ENCODE data around the gene KIF5A. TPM values are rescaled to one million over a fixed set of nuclear protein-coding genes. Genes with fewer than 3 reads are reported as not detected.
"Not testable (repeated sequence)": the region's sequence is repeated elsewhere in the genome, so short reads cannot be mapped to it uniquely, and the experiment has no call there.

KIF5A gene
- polyA plus RNA-seq (ENCODE audit: insufficient read length): 0.03 TPM

DNA sequence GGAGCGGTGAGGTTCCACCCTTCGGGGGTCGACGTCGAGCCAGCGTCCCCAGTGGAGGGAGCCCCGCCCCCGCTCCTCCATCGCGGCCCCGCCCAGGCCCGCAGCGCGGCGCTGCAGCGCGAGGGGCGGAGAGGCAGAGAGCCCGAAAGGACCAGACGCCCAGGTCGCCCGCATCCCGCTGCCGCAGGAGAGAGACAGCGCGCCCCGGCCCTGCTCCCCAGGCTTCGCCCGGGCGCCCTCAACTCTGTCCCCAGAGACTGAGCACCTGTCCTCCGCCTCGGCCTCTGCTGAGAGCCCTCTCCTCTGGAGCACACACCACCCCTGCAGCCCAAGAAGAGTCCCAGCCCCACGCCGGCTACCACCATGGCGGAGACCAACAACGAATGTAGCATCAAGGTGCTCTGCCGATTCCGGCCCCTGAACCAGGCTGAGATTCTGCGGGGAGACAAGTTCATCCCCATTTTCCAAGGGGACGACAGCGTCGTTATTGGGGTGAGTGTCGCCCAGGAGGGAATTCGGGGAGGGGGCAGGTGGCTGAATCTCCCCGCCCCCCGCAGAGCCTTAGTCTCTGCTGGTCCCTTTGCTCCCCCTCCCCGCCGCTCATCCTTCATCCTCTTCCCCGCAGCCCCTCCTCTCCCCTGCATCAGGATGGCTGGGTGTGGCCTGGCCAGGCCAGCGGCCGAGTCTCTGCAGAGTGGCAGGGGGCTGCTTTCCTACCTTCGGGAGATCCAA, at the start of gene KIF5A:
Gene KIF5A (plus strand): TSS at position 136 of the 732 bp plus-strand sequence. CDS start 228 bp downstream, at position 364.
- no peak for DNase-seq (ENCODE audit: low read depth)

DNA sequence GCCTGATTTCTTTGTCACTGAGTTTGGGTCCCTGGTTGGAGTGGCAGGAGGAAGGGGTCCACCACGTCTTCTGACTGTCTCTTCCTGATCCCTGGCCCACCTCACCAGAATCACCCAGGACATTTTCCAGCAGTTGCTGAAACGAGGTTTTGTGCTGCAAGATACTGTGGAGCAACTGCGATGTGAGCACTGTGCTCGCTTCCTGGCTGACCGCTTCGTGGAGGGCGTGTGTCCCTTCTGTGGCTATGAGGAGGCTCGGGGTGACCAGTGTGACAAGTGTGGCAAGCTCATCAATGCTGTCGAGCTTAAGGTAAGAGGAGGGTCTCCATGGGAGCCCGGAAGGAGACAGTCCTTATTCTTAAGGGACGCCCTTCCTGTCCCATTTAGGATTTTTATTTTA, 49.6 kb upstream of the KIF5A start:
- no peak for DNase-seq (ENCODE audit: low read depth)

DNA sequence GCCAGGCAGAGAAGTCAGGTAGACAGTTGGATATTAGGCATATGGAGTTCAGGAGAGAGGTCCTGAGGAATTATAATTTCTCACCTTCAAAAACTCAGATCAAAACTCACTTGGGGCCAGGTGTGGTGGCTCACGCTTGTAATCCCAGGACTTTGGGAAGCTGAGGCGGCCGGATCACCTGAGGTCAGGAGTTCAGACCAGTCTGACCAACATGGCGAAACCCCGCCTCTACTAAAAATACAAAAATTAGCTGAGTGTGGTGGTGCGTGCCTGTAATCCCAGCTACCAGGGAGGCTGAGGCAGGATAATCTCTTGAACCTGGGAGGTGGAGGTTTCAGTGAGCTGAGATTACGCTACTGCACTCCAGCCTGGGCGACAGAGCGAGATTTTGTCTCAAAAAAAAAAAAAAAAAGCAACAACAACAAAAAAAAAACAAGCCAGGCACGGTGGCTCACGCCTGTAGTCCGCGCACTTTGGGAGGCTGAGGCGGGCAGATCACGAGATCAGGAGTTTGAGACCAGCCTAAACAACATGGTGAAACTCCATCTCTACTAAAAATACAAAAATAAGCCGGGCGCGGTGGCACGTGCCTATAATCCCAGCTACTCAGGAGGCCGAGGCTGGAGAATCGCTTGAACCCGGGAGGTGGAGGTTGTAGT, 47.4 kb upstream of the KIF5A start:
- not testable (repeated sequence) for DNase-seq (ENCODE audit: low read depth)

DNA sequence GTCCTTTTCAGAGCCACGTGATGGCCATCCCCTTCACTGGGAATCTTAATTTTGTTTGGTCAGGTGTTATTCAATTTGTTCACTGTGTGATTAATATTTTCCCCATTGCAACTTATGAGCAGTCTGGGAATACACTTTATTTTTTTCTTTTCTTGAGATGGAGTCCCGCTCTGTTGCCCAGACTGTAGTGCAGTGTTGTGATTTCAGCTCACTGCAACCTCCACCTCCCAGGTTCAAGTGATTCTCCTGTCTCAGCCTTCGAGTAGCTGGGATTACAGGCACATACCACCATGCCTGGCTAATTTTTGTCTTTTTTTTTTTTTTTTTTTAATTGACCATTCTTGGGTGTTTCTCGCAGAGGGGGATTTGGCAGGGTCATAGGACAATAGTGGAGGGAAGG, 43.3 kb upstream of the KIF5A start:
- not testable (repeated sequence) for DNase-seq (ENCODE audit: low read depth)

DNA sequence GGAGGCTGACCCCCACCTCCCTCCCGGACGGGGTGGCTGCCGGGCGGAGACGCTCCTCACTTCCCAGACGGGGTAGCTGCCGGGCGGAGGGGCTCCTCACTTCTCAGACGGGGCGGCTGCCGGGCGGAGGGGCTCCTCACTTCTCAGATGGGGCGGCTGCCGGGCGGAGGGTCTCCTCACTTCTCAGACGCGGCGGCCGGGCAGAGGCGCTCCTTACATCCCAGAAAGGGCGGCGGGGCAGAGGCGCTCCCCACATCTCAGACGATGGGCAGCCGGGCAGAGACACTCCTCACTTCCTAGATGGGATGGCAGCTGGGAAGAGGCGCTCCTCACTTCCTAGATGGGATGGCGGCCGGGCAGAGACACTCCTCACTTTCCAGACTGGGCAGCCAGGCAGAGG, 42.0 kb upstream of the KIF5A start:
- DNase-seq (ENCODE audit: low read depth): not testable (repeated sequence)

DNA sequence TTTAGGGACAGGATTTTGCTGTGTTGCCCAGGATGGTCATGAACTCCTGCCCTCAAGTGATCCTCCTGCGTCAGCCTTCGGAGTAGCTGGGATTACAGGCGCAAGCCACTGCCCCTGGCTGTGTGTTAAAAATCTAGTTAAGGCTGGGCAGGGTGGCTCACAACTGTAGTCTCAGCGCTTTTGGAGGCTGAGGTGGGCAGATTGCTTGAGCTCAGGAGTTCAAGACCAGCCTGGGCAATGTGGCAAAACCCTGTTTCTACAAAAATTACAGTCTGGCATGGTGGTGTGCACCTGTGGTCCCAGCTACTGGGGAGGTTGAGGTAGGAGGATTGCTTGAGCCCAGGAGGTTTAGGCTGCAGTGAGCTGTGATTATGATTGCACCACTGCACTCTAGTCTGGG, 38.7 kb upstream of the KIF5A start:
- DNase-seq (ENCODE audit: low read depth): no peak

DNA sequence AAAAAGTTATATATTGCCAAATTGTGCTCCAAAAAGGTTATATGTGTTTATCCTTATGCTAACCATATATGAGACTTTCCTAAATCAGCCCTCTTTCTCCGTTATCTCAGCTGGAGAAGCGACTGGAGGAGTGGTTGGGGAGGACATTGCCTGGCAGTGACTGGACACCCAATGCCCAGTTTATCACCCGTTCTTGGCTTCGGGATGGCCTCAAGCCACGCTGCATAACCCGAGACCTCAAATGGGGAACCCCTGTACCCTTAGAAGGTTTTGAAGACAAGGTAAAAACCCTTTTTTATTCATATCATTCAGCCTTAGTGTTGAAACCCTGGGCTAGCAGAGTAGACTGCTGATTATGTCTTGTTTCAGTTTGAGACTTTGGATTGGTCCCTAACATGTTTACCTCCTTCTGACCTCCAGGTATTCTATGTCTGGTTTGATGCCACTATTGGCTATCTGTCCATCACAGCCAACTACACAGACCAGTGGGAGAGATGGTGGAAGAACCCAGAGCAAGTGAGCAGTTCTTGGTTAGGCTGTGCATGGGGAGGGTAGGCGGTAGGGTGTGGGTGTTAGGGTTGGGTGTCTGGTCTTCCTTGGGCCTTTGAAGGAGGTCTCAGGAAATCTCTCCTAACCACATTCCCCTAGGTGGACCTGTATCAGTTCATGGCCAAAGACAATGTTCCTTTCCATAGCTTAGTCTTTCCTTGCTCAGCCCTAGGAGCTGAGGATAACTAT, 38.1 kb upstream of the KIF5A start:
- no peak for DNase-seq (ENCODE audit: low read depth)

DNA sequence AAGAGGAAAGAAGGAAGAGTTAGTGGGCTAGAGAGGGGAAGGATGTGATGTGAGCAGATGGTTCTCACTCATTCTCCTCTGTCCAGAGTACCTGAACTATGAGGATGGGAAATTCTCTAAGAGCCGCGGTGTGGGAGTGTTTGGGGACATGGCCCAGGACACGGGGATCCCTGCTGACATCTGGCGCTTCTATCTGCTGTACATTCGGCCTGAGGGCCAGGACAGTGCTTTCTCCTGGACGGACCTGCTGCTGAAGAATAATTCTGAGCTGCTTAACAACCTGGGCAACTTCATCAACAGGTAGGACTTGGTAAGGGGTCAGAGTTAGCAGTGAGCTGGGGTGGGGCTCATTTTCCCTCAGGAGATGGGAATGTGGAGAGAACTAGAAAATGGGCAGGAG, 37.2 kb upstream of the KIF5A start:
- DNase-seq (ENCODE audit: low read depth): no peak

DNA sequence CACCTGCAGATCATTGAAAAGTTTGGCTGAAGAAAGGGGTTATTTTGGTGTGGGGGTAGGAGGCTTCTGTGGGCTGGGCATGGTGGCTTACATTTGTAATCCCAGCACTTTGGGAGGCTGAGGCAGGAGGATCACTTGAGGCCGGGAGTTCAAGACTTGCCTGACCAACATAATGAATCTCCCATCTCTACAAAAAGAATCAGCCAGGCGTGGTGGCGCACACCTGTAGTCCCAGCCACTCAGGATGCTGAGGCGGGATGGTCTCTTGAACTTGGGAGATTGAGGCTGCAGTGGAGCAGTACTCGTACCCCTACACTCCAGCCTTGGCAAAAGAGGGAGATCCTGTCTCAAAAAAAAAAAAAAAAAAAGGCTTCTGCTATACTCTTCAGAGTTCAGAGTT, 36.6 kb upstream of the KIF5A start:
- DNase-seq (ENCODE audit: low read depth): no peak

DNA sequence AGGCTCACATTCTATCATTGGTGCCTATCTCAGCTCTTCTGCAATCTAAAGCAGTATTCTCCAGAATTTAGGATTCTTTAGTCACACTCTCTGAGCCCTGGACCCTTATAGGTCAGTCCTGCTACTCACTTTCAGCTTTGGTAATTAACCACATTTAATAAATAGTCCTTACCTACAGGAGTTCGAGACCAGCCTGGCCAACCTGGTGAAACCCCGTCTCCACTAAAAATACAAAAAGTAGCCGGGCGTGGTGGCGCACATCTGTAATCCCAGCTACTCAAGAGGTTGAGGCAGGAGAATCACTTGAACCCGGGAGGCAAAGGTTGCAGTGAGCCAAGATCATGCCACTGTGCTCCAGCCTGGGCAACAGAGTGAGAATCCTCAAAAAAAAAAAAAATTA, 36.2 kb upstream of the KIF5A start:
- DNase-seq (ENCODE audit: low read depth): not testable (repeated sequence)

DNA sequence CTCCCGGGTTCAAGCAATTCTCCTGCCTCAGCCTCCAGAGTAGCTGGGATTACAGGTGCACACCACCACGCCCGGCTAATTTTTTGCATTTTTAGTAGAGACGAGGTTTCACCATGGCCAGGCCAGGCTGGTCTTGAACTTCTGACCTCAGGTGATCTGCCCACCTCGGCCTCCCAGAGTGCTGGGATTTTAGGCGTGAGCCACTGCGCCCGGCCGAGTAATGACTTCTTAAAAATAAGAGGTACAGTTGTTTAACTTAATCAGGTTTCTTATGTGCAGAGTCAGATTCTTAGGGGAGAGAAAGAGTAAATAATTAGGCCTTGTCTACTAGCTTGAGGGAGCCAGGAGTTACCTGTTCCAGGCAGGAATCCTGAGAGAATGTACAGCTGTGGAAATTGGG, 35.6 kb upstream of the KIF5A start:
- DNase-seq (ENCODE audit: low read depth): not testable (repeated sequence)

DNA sequence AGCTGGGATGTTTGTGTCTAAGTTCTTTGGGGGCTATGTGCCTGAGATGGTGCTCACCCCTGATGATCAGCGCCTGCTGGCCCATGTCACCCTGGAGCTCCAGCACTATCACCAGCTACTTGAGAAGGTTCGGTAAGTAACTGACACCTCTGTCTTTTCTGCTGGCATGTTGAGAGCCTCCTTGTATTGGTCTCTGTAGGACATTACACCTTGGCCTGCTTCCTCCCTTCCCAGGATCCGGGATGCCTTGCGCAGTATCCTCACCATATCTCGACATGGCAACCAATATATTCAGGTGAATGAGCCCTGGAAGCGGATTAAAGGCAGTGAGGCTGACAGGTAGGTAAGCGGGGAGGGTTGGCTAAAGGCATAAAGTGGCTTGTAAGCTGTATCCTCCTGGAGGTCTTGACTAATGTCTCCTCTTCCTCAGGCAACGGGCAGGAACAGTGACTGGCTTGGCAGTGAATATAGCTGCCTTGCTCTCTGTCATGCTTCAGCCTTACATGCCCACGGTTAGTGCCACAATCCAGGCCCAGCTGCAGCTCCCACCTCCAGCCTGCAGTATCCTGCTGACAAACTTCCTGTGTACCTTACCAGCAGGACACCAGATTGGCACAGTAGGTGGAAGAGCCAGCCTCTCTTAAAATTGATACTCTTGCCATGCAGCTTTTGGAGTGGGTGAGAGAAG, 35.0 kb upstream of the KIF5A start:
- no peak for DNase-seq (ENCODE audit: low read depth)

DNA sequence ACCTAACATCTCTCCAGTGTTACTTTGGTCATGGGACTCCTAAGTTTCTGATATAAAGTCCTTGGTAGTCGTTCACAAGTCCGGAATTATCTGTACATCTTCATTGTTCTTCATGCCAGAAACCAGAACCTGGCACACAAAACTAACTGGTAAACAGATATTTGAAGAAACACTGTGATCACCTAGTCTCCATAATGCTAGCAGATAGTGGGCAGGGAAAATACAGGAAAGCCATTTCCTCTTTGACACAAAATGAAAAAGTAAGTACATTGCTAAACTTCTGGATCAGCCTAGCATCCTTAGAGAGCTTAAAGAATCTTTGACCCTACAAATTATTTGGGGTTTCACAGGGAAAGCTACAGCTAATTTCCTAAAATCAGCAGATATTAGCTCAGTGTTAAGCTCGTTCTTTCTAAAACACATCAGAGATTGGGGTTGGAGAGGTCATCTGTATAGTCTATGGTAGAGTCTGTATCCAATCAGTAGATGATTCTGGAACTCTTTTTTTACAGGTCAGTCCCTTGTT, 34.4 kb upstream of the KIF5A start:
- no peak for DNase-seq (ENCODE audit: low read depth)

DNA sequence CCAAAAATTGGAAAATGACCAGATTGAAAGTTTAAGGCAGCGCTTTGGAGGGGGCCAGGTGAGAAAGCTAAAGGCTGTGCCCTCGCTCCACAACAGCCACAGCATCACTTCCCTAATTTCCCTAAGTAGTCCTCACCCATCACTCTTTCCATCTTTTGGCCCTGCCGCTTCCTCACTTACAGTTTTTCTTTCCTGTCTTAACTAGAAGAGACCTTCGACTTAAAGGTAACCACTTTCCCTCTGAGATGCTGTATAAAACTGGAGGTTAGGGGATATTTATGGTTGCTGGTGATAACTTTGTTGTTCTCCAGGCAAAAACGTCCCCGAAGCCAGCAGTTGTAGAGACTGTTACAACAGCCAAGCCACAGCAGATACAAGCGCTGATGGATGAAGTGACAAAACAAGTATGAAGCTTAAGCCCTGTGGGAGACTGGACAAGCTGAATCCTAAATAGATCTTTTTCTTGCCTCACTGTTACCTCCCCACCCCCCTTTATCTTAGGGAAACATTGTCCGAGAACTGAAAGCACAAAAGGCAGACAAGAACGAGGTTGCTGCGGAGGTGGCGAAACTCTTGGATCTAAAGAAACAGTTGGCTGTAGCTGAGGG, 33.8 kb upstream of the KIF5A start:
- DNase-seq (ENCODE audit: low read depth): no peak

DNA sequence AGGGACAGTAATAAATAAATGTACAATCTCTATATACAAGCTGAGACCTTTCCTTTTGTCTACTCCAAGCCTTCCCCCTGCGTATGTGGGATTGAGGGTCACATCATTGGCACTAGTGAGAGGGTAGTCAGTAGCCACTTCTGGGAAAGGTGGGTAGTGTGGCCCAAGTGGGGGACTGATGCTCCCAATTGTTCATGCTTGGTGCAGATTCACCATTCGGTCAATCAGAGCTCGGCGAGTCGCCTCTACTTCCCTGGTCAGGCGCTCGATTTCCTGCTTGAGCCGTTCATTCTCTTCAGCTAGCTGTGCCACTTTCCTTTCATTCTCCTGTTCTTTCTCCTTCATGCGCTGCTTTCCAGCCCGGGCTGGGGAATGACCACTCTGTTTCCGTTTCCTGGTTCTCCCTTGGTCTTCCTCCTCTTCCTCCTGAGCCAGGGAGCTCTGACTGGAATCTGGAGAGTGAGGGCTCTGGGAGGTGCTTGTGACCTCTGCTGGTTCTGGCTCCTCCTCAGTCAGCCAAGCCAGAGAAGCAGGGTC, 33.2 kb upstream of the KIF5A start:
- no peak for DNase-seq (ENCODE audit: low read depth)

DNA sequence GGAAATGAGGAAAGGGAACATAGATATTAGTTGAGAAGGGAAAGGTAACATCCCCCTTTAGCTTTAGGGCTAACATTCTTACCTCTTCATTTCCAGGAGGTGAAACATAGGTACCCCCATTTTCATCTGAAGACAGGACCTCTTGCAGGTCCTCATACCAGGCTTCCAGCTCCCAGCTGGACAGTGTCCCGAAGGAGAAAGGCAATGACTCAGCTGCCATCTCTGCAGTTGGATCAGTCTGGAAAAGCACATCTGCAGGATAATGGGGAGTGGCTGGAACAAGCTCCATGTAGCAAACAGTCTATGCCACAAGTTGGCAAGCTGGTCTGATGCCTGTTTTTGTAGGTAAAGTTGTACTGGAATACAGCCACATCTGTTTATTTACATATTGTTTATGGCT, 32.7 kb upstream of the KIF5A start:
- no peak for DNase-seq (ENCODE audit: low read depth)

DNA sequence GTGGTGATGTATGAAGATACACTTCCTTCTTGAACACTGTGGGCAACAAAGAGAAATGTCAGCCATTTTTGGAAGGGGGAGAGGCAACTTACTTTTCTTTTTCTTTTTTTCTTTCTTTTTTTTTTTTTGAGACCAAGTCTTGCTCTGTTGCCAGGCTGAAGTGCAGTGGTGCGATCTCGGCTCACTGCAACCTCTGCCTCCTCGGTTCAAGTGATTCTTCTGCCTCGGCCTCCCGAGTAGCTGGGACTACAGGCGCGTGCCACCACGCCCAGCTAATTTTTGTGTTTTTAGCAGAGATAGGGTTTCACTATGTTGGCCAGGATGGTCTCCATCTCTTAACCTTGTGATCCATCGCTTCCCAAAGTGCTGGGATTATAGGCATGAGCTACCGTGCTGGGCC, 32.1 kb upstream of the KIF5A start:
- DNase-seq (ENCODE audit: low read depth): not testable (repeated sequence)

DNA sequence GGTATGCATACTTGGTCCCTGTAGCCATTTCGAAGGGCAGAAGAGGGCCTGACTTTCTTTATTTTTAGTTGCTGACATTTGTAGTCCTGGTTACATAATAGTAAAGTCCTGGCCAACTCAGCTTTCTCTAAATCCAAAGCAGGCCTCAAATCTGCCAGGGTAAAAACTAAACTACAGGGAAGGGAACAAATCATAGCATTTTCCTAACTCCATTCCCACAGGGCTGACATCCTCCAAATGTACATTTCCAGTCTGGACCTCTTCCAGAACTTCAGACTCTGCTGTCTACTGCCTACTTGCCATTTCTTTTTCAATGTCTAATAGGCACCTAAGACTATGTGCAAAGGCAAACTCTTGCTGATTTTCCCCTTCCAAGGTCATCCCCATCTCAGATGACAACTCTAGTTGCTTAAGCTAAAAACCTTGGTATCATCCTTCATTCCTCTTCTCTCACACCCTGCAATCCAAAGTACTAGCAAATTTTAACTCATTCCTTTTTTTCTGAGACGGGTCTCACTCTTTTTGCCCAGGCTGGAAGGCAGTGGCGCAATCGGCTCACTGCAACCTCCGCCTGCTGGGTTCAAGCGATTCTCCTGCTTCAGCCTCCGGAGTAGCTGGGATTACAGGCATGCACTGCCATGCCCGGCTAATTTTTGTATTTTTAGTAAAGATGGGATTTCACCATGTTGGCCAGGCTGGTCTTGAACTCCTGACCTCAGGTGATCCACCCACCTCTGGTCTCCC, 31.5 kb upstream of the KIF5A start:
- no peak for DNase-seq (ENCODE audit: low read depth)

DNA sequence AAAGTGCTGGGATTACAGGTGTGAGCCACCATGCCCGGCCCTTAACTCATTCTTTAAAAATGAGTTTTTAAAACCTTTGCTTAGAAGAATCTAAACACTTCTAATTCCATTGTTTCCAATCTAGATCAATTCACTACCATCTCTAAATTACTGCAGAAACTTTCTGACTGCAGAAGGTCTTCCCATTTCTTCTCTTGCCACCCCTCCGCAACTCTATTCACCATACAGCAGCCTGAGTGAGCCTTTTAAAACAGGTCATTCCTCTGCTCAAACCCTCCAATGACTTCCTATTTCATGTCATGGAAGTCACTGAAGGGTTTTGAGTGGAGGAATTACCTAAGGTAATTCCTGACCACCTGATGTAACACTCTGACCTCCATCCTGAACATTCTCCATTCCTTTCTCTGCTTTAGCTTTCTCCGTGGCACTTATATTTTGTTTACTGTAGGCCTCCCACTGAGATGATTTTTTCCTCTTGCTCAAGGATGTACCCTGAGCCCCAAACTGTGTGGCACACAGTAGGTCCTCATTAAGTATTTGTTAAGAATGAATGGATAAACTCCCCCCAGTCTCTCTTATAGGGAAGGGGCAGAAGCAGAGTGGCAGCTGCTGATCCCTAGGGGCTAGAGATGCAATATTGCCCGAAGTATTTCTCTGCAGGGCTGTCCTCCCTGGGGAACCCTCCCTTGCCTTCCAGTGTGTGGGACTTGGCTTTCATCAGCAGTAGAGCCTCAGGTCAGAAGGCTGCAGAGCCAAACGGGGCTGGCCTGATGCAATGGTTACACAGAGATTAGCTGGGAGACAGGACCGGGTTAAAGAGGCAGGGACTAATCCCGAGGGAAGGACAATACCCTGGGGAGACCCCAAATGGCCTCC, 30.7 kb upstream of the KIF5A start:
- no peak for DNase-seq (ENCODE audit: low read depth)

DNA sequence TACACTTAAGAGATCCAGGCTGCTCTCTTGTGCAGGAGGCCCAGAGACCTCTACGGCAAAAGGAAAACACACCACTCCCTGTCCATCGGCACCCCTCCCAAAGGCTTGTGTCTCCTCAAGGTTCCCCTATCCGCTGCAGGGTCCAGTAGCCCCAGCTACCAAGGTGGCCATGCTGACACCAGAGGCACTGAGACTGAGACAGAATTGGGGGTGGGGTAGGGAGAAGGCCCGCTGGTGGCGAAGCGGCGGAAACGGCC, 30.1 kb upstream of the KIF5A start:
- no peak for DNase-seq (ENCODE audit: low read depth)

Data from forelimb muscle (tissue), 1 donor.